ENCODE results near the gene WDR54. TPM values are rescaled to one million over a fixed set of nuclear protein-coding genes. Genes with fewer than 3 reads are reported as not detected.

The WDR54 gene
- polyA plus RNA-seq, 1 experiment, result 14.5 TPM

DNA sequence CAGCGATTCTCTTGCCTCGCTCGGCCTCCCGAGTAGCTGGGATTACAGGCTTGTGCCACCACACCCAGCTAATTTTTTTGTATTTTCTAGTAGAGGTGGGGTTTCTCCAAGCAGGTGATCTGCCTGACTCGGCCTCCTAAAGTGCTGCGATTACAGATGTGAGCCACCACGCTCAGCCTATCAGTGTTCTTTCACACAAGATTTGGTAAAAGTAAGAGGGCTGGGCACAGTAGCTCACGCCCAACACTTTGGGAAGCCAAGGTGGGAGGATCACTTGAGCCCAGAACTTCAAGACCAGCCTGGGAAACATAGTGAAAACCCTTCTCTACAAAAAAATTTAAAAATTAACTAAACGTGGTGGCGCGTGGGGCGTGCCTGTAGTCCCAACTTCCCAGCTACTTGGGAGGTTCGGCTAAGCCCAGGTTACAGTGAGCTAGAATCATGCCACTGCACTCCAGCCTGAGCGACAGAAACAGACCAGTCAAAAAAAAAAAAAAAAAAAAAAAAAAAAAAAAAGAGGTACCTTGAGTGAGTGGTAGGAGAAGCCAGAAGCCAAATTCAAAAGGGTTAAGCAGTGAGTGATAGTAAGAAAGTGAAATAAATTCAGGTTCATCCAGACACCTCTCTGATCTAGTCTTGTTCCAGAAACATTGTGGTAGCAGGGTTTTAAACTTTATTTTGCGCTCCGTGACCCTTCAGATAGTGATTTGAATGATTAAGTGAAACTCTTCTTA, 50.0 kb downstream of the WDR54 start:
- no peaks in the 10 kb centered on the region; the same call in 1 of the 2 replicates for H3K9me3 ChIP-seq (ENCODE audit: control insufficient read depth, insufficient read depth, low read length)
- CTCF ChIA-PET, result interaction anchor here (0.6 to 1.4 kb wide), 3 partner anchors 12 to 118 kb away, joined by 3 to 5 read pairs (median 4); partner anchors contain the start of genes CCDC142, INO80B and TTC31
- peak overlapping the region; percentile 89 for H3K27ac ChIP-seq (ENCODE audit: low read depth, low read length)
- TF ChIP-seq, protein P1, sequence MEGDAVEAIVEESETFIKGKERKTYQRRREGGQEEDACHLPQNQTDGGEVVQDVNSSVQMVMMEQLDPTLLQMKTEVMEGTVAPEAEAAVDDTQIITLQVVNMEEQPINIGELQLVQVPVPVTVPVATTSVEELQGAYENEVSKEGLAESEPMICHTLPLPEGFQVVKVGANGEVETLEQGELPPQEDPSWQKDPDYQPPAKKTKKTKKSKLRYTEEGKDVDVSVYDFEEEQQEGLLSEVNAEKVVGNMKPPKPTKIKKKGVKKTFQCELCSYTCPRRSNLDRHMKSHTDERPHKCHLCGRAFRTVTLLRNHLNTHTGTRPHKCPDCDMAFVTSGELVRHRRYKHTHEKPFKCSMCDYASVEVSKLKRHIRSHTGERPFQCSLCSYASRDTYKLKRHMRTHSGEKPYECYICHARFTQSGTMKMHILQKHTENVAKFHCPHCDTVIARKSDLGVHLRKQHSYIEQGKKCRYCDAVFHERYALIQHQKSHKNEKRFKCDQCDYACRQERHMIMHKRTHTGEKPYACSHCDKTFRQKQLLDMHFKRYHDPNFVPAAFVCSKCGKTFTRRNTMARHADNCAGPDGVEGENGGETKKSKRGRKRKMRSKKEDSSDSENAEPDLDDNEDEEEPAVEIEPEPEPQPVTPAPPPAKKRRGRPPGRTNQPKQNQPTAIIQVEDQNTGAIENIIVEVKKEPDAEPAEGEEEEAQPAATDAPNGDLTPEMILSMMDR (IDR thresholded peaks at IDR 0.05; ENCODE audit: low read depth, low read length), result no peak
- POLR2A ChIA-PET, result interaction anchor here (2.9 kb wide), 1 partner anchor 13 kb away, joined by 13 read pairs; the partner anchor contains the start of gene WBP1
- H3K27me3 ChIP-seq (ENCODE audit: control insufficient read depth, insufficient read depth, low read length), result no peaks in the 10 kb centered on the region
- no peak for DNase-seq (ENCODE audit: low read depth, low spot score)
- peak overlapping the region; percentile 89 for H3K4me3 ChIP-seq (ENCODE audit: low read depth, low read length)

DNA sequence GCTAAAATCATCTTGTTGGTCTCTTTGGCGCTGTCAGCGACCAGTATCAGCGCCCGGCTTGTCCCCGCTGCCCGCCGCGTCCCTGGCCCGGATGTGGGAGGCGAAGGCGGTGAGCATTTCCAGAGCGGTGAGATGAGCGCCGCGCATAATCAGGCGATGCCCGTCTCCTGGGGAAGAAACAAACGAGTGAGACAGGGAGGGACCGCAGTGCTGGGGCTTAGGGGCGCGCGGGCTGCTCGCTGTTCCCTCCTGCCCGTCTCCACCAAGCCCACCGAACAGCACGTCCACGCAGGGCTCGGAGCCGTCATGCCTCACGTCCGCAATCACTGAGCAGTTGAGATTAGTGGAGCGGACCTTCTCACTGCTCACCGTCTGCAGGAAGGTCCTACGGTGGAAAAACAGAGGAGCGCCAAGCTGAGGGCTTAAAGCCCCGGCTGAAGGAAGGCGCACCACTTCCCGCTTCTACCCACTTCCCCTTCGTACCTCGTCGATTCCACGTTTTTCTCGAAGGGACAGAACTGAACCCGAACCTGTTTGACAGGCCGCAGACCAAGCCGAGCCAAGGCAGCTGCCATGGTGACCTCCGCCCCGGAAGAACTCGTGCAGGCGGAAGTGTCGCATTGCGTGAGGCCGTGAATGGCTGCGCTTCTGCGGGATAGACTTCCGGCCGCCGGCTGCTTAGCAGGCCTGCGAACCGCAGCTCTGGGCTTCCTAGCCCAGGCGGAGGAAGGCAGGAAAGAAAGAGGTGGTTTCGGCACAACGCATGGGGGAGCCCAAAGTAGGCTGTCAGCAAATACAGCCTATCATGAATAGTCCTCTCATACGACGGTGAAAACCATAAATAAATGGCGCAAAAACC, 50.8 kb downstream of the WDR54 start, which contains the start of gene MRPL53:
Gene MRPL53, minus strand, starts transcription at position 595 of the 859 bp plus-strand sequence. Its CDS starts 20 bp downstream, at position 575.
- Histone ChIP-seq H3K9me3 (ENCODE audit: control insufficient read depth, insufficient read depth, low read length) (no peaks in the 10 kb centered on the region; the same call in 1 of the 2 replicates), H3K27ac (ENCODE audit: low read depth, low read length) (peak within 1 kb of the TSS; percentile 89), H3K4me3 (ENCODE audit: low read depth, low read length) (peak within 1 kb of the TSS; percentile 89), H3K27me3 (ENCODE audit: control insufficient read depth, insufficient read depth, low read length) (no peaks in the 10 kb centered on the region)
- TF ChIP-seq, protein P1 (IDR thresholded peaks at IDR 0.05; ENCODE audit: low read depth, low read length), result no peak
- peak; percentile 83 for DNase-seq (ENCODE audit: low read depth, low spot score)
- ChIA-PET POLR2A (interaction anchor here (0.8 to 2.9 kb wide), 4 partner anchors 10 to 32 kb away, joined by 3 to 13 read pairs (median 11); partner anchors contain the start of genes CCDC142, INO80B, TTC31 and WBP1), CTCF (interaction anchor here (0.9 to 1.4 kb wide), 3 partner anchors 11 to 12 kb away, joined by 3 to 6 read pairs (median 5); partner anchors contain the start of genes CCDC142 and TTC31)

DNA sequence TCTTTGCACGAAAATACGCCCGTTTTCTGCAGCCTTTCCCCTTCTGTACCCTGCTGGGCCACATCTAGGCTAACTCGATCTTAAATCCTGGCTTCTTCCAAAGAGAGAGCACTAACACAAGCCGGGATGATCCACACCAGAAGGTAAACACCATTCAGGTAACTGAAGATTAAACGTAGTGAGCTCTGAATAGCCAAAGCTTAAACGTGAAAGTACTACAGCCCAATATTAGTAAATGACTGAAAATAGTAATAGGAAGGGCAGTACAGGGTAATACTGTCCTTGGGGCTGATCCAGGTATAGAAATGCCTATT, 51.4 kb downstream of the WDR54 start:
- ChIA-PET POLR2A (interaction anchor here (0.8 to 2.9 kb wide), 4 partner anchors 9 to 31 kb away, joined by 3 to 13 read pairs (median 11); partner anchors contain the start of genes CCDC142, INO80B, TTC31 and WBP1), CTCF (interaction anchor here (0.9 to 1.1 kb wide), 2 partner anchors 10 to 13 kb away, joined by 3 to 6 read pairs; partner anchors contain the start of genes CCDC142 and TTC31)
- H3K27ac ChIP-seq (ENCODE audit: low read depth, low read length), result peak overlapping the region; percentile 89
- no peaks in the 10 kb centered on the region; the same call in 1 of the 2 replicates for H3K9me3 ChIP-seq (ENCODE audit: control insufficient read depth, insufficient read depth, low read length)
- TF ChIP-seq, protein P1 (IDR thresholded peaks at IDR 0.05; ENCODE audit: low read depth, low read length), result no peak
- no peak for DNase-seq (ENCODE audit: low read depth, low spot score)
- H3K4me3 ChIP-seq (ENCODE audit: low read depth, low read length), result peak overlapping the region; percentile 89
- H3K27me3 ChIP-seq (ENCODE audit: control insufficient read depth, insufficient read depth, low read length), result no peaks in the 10 kb centered on the region

DNA sequence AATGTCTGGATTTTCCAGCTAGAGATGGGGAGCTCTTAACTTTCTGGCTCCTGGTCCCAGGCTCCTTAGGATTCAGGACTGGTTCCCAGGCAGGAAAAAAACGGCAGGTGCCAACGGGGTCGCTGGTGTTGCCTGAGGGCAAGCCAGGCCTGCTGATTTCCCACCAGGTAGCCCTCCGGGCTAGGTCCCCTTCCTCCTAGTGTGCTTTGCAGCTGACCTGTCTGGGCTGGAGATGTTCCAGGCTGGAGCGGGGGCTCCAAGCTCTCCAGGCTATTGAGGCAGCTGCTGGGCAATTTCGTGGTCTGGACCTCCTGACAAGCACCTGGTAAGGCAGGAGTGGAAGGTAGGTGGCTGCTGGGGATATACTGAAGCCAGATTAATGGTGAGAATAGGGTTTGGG, 53.0 kb downstream of the WDR54 start:
- CTCF ChIA-PET, result interaction anchor here (0.6 to 0.9 kb wide), 3 partner anchors 9 to 170 kb away, joined by 3 to 4 read pairs (median 3); no protein-coding TSS in a partner anchor
- no peak for DNase-seq (ENCODE audit: low read depth, low spot score)
- Histone ChIP-seq H3K9me3 (ENCODE audit: control insufficient read depth, insufficient read depth, low read length) (no peaks in the 10 kb centered on the region; the same call in 1 of the 2 replicates), H3K4me3 (ENCODE audit: low read depth, low read length) (no peak overlapping the region), H3K27me3 (ENCODE audit: control insufficient read depth, insufficient read depth, low read length) (no peaks in the 10 kb centered on the region), H3K27ac (ENCODE audit: low read depth, low read length) (no peak overlapping the region)
- POLR2A ChIA-PET, result interaction anchor here (0.8 kb wide), 1 partner anchor 17 kb away, joined by 3 read pairs; no protein-coding TSS in a partner anchor
- TF ChIP-seq, protein P1 (IDR thresholded peaks at IDR 0.05; ENCODE audit: low read depth, low read length), result no peak

Data from AG04450 (cell line).